Neuronal stem cell (in vitro differentiated cells): ENCODE data around the gene FBXW10.
"Not testable (repeated sequence)": the region's sequence is repeated elsewhere in the genome, so short reads cannot be mapped to it uniquely, and the experiment has no call there.

ENCODE experiments used
- DNase-seq: peaks from one replicate; pipeline ENCODE4 v3.0.0-alpha.2; 2013; ENCODE audit warnings: low spot score
- H2AFZ ChIP-seq: one replicate; pipeline ENCODE4 v1.6.1; 2013; ENCODE audit warnings: mild to moderate bottlenecking, low read length, inconsistent platforms
- H2AK5ac ChIP-seq: 2 replicates; pipeline ENCODE4 v1.6.1; 2013; ENCODE audit warnings: low read depth, mild to moderate bottlenecking, inconsistent platforms, low read length, moderate library complexity, mixed read lengths
- H2BK120ac ChIP-seq: 2 replicates; pipeline ENCODE4 v1.6.1; 2013; ENCODE audit warnings: low read depth, mild to moderate bottlenecking, inconsistent platforms, low read length, moderate library complexity, mixed read lengths
- H2BK12ac ChIP-seq: one replicate; pipeline ENCODE4 v1.6.1; 2013; ENCODE audit warnings: low read length, inconsistent platforms
- H2BK15ac ChIP-seq: 2 replicates; pipeline ENCODE4 v1.6.1; 2013; ENCODE audit warnings: mild to moderate bottlenecking, low read length, inconsistent platforms, mixed read lengths
- H2BK5ac ChIP-seq: one replicate; pipeline ENCODE4 v1.6.1; 2013; ENCODE audit warnings: inconsistent platforms, mild to moderate bottlenecking, low read length, moderate library complexity
- H3K14ac ChIP-seq: one replicate; pipeline ENCODE4 v1.6.1; 2013; ENCODE audit warnings: low read length, inconsistent platforms
- H3K18ac ChIP-seq: 2 replicates; pipeline ENCODE4 v1.6.1; 2013; ENCODE audit warnings: low read length, inconsistent platforms
- H3K23ac ChIP-seq: 2 replicates; pipeline ENCODE4 v1.6.1; 2013; ENCODE audit warnings: low read depth, mild to moderate bottlenecking, mixed read lengths, low read length, inconsistent platforms; ENCODE audit not compliant: poor library complexity
- H3K27ac ChIP-seq: replicated peaks from 3 replicates; pipeline ENCODE4 v1.5.1; 2013; ENCODE audit warnings: low read length, inconsistent platforms
- H3K27me3 ChIP-seq, 3 experiments: 2 replicates each; pipeline ENCODE4 v1.6.1; 2013; ENCODE audit warnings: low read length in 3 of 3, mild to moderate bottlenecking in 2 of 3, inconsistent platforms in 1 of 3, low read depth in 1 of 3, mixed read lengths in 1 of 3, moderate library complexity in 1 of 3; ENCODE audit not compliant: control insufficient read depth in 3 of 3, insufficient read depth in 3 of 3
- H3K36me3 ChIP-seq, 2 donors: replicated peaks in 1 of 2; 2 replicates each; pipeline ENCODE4 v1.6.1; 2013; ENCODE audit warnings: low read length in 2 of 2; ENCODE audit not compliant: control insufficient read depth in 2 of 2, insufficient read depth in 2 of 2
- H3K4ac ChIP-seq: 2 replicates; pipeline ENCODE4 v1.6.1; 2013; ENCODE audit warnings: inconsistent platforms, mild to moderate bottlenecking, low read length, moderate library complexity
- H3K4me1 ChIP-seq, 2 donors: 1 replicate in 1 of 2; 2 replicates in 1 of 2; pipeline ENCODE4 v1.6.1; 2013; ENCODE audit warnings: low read length in 2 of 2, low read depth in 1 of 2; ENCODE audit not compliant: control insufficient read depth in 2 of 2, insufficient read depth in 1 of 2
- H3K4me2 ChIP-seq: one replicate; pipeline ENCODE4 v1.6.1; 2013; ENCODE audit warnings: mild to moderate bottlenecking, low read length, inconsistent platforms; ENCODE audit not compliant: insufficient read depth, poor library complexity, severe bottlenecking
- H3K4me3 ChIP-seq, 2 donors: 2 replicates each; pipeline ENCODE4 v1.5.1; 2013; ENCODE audit warnings: low read length in 2 of 2, mild to moderate bottlenecking in 2 of 2, inconsistent platforms in 1 of 2, moderate library complexity in 1 of 2
- H3K79me1 ChIP-seq: one replicate; pipeline ENCODE4 v1.6.1; 2013; ENCODE audit warnings: low read depth, mild to moderate bottlenecking, inconsistent platforms, low read length, moderate library complexity
- H3K9ac ChIP-seq: one replicate; pipeline ENCODE4 v1.6.1; 2013; ENCODE audit warnings: mild to moderate bottlenecking, low read depth, low read length, inconsistent platforms; ENCODE audit not compliant: poor library complexity
- H3K9me3 ChIP-seq, 2 donors: replicated peaks in 1 of 2; 2 replicates each; pipeline versions ENCODE3 to v1.6.1; 2013; ENCODE audit warnings: low read length in 2 of 2, mild to moderate bottlenecking in 2 of 2, inconsistent platforms in 1 of 2, low read depth in 1 of 2, mixed read lengths in 1 of 2, moderate library complexity in 1 of 2; ENCODE audit not compliant: control insufficient read depth in 2 of 2, insufficient read depth in 1 of 2
- H4K8ac ChIP-seq: one replicate; pipeline ENCODE4 v1.6.1; 2013; ENCODE audit warnings: low read depth, mild to moderate bottlenecking, inconsistent platforms, low read length, moderate library complexity
- H4K91ac ChIP-seq: one replicate; pipeline ENCODE4 v1.6.1; 2013; ENCODE audit warnings: low read length, low read depth, mild to moderate bottlenecking, inconsistent platforms; ENCODE audit not compliant: poor library complexity
- WGBS, 2 donors: extraction: QIAGEN DNeasy Blood & Tissue Kit; methylation state at CpG; one replicate each; pipeline ENCODE4 v1.1.7; 2013; ENCODE audit warnings: missing lambda C conversion rate in 2 of 2, mixed read lengths in 1 of 2; ENCODE audit not compliant: insufficient read length in 2 of 2, insufficient replicate concordance in 1 of 2; ENCODE audit errors: extremely low coverage in 2 of 2; 5-methylcytosine and 5-hydroxymethylcytosine counted together

FBXW10 gene

GRCh38 chr17:18708215-18708614 is 35.6 kb upstream of the FBXW10 start:
- not testable (repeated sequence) for H3K27me3 ChIP-seq, H2BK15ac ChIP-seq, H3K36me3 ChIP-seq, H3K4ac ChIP-seq, H4K91ac ChIP-seq, H3K9ac ChIP-seq, H4K8ac ChIP-seq, H2BK12ac ChIP-seq, H2AFZ ChIP-seq, H3K4me2 ChIP-seq, H3K23ac ChIP-seq, H2BK5ac ChIP-seq, H3K14ac ChIP-seq, H3K4me3 ChIP-seq, H3K9me3 ChIP-seq, H3K79me1 ChIP-seq, H3K18ac ChIP-seq, H2BK120ac ChIP-seq, DNase-seq, H2AK5ac ChIP-seq, H3K4me1 ChIP-seq, H3K27ac ChIP-seq
- no CpG with 5 or more reads among the region's 3 CpGs for WGBS, 2 donors

DNA sequence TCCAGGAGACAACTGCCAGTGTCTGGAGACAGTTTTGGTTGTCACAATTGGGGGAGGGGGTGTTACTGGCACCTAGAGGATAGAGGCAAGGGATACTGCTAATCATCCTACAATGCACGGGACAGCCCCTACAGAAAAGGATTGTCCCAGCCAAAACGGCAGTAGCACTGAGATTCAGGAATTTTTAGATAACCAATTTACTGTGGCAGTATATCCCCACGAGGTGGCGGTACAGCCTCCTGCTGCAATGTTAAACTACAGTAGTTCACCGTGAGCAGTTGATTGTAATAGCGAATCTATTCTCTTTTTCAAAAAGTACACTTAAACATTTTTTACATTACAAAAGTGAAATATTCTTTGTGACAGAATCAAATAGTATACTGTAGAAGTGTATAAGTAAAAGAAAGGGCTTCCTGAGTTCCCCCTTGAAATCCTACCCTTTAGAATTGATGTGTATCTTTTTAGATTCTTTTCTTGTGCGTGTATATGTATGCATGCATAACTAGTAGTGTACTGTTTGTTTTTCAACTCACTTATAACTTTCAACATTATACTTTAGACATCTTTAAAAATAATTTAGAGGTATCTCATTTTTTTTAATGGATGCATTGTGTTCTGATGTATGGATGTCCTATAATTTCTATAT is 31.4 kb upstream of the FBXW10 start:
- peak; percentile 20 for DNase-seq
- not testable (repeated sequence) for H3K4me2 ChIP-seq, H3K36me3 ChIP-seq, H2BK12ac ChIP-seq, H2AK5ac ChIP-seq, H3K23ac ChIP-seq, H3K9me3 ChIP-seq, H4K8ac ChIP-seq, H2BK5ac ChIP-seq, H2BK15ac ChIP-seq, H3K4me3 ChIP-seq, H3K18ac ChIP-seq, H3K4ac ChIP-seq, H3K27ac ChIP-seq, H3K14ac ChIP-seq, H3K79me1 ChIP-seq, H3K27me3 ChIP-seq, H3K4me1 ChIP-seq, H4K91ac ChIP-seq, H3K9ac ChIP-seq, H2BK120ac ChIP-seq
- no CpG with 5 or more reads among the region's 7 CpGs for WGBS, 2 donors
- H2AFZ ChIP-seq: peak overlapping the region; percentile 40

DNA sequence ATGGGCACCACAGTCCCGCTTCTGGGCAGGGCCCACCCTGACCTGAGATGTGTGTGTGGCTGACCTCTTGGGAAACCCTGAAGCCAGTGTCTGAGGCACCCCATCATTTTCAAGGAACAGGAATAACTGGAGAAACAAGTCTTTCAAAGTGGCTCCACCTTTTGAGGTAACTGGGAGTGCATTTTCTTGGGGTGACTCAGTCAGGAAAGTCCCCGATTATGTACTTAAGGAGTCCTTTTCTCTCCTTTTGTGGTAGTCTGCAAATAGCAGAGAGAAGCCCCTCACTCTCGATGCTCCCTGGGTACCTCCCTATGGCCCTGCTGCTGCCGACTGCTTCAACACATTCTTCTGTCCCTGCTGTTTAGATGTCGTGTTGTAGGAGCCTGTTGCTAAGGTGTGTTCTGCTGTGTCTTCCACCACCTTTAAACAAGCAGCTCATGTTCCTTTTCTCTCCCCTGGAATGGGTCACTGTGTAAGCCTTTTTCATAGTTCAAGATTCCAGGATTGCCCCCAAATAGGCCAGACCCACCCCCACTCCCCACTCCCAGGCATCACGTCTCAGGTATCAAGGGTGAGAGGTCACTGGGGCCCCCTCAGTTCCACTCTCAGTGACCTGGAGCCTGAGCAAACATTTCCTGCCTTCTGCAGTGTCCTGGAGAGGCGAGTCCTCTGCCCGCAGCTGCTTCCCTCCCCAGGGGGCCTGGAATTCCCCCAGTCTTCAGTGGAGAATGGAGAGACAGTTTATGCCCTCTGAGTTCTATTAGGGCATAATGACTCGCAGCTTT is 25.0 kb upstream of the FBXW10 start:
- H3K4ac ChIP-seq, H3K14ac ChIP-seq, H4K91ac ChIP-seq, H3K4me1 ChIP-seq, H3K36me3 ChIP-seq, H3K4me2 ChIP-seq, H3K27ac ChIP-seq, H2AK5ac ChIP-seq, H3K9me3 ChIP-seq, H2BK120ac ChIP-seq, H2BK12ac ChIP-seq, H2BK5ac ChIP-seq, H3K27me3 ChIP-seq, H3K9ac ChIP-seq, H3K18ac ChIP-seq, H4K8ac ChIP-seq, H3K4me3 ChIP-seq, H3K79me1 ChIP-seq, H2BK15ac ChIP-seq, H2AFZ ChIP-seq, H3K23ac ChIP-seq: not testable (repeated sequence)
- WGBS, 2 donors: no CpG with 5 or more reads among the region's 9 CpGs
- DNase-seq: peak; percentile 15

GRCh38 chr17:18719428-18720110 is 24.3 kb upstream of the FBXW10 start:
- H3K9me3 ChIP-seq, H3K27ac ChIP-seq, H3K9ac ChIP-seq, H3K23ac ChIP-seq, H4K8ac ChIP-seq, DNase-seq, H3K18ac ChIP-seq, H2BK15ac ChIP-seq, H2BK5ac ChIP-seq, H3K4me1 ChIP-seq, H2BK12ac ChIP-seq, H3K4ac ChIP-seq, H2BK120ac ChIP-seq, H3K27me3 ChIP-seq, H2AFZ ChIP-seq, H3K36me3 ChIP-seq, H3K79me1 ChIP-seq, H3K4me3 ChIP-seq, H3K4me2 ChIP-seq, H2AK5ac ChIP-seq, H4K91ac ChIP-seq, H3K14ac ChIP-seq: not testable (repeated sequence)
- no CpG with 5 or more reads among the region's 12 CpGs for WGBS, 2 donors
